ENCODE data around the gene MAML3.

The MAML3 gene

GRCh38 chr4:139809757-139810140 is 344.2 kb downstream of the MAML3 start:
- H3K27me3 ChIP-seq (replicated peaks in 2 of 5; ENCODE audit: control insufficient read depth in 4 of 5, insufficient read depth in 5 of 5, low read length in 4 of 5) = no peaks in the 10 kb centered on the region
- peaks cover 6 to 39% (median 29%) of the 10 kb centered on the region in 4 experiments for H3K4me1 ChIP-seq (ENCODE audit: control extremely low read depth in 1 of 4, control insufficient read depth in 4 of 4, insufficient read depth in 4 of 4, low read length in 3 of 4)
- POLR2A ChIA-PET = interaction anchor here (0.6 kb wide), 1 partner anchor 125 kb away, joined by 11 read pairs; no protein-coding TSS in a partner anchor
- no CpG with 5 or more reads among the region's 3 CpGs for WGBS (ENCODE audit: insufficient coverage)
- H3K4me3 ChIP-seq (ENCODE audit: control insufficient read depth in 1 of 7, extremely low read depth in 1 of 7, insufficient read depth in 4 of 7, low read depth in 2 of 7, low read length in 6 of 7) = peak overlapping the region in 1 of 7 experiments; percentile 63
- DNase-seq = peak in 2 of 3 donors; percentile 69 to 82
- peaks cover 0 to 9% (median 4%) of the 10 kb centered on the region in 5 experiments for H3K9me3 ChIP-seq (ENCODE audit: control extremely low read depth in 1 of 5, control insufficient read depth in 4 of 5, insufficient read depth in 2 of 5, low read depth in 1 of 5, low read length in 4 of 5)
- H3K36me3 ChIP-seq (ENCODE audit: control insufficient read depth in 4 of 4, insufficient read depth in 4 of 4, low read length in 3 of 4) = peaks cover 0 to 6% (median 0%) of the 10 kb centered on the region in 4 experiments
- peak overlapping the region in 1 of 2 experiments; percentile 27 for H3K27ac ChIP-seq (ENCODE audit: insufficient read depth in 1 of 2, low read depth in 1 of 2, low read length in 2 of 2, poor library complexity in 1 of 2, severe bottlenecking in 2 of 2)
- CTCF ChIA-PET = interaction anchor here (0.7 to 2.4 kb wide), 5 partner anchors 18 to 148 kb away, joined by 3 to 5 read pairs (median 3); no protein-coding TSS in a partner anchor

GRCh38 chr4:139808808-139809756 is 344.9 kb downstream of the MAML3 start:
- ChIA-PET POLR2A (interaction anchor here (0.6 kb wide), 1 partner anchor 141 kb away, joined by 3 read pairs; no protein-coding TSS in a partner anchor), CTCF (interaction anchor here (0.7 to 2.5 kb wide), 13 partner anchors 9 to 443 kb away, joined by 3 to 8 read pairs (median 3); no protein-coding TSS in a partner anchor)
- WGBS (ENCODE audit: insufficient coverage) = 5% methylated on average over 7 of the region's 11 CpGs
- Histone ChIP-seq H3K36me3 (ENCODE audit: control insufficient read depth in 4 of 4, insufficient read depth in 4 of 4, low read length in 3 of 4) (peaks cover 0 to 6% (median 0%) of the 10 kb centered on the region in 4 experiments), H3K9me3 (ENCODE audit: control extremely low read depth in 1 of 5, control insufficient read depth in 4 of 5, insufficient read depth in 2 of 5, low read depth in 1 of 5, low read length in 4 of 5) (peaks cover 0 to 9% (median 4%) of the 10 kb centered on the region in 5 experiments), H3K4me1 (ENCODE audit: control extremely low read depth in 1 of 4, control insufficient read depth in 4 of 4, insufficient read depth in 4 of 4, low read length in 3 of 4) (peaks cover 6 to 32% (median 25%) of the 10 kb centered on the region in 4 experiments), H3K27ac (ENCODE audit: insufficient read depth in 1 of 2, low read depth in 1 of 2, low read length in 2 of 2, poor library complexity in 1 of 2, severe bottlenecking in 2 of 2) (peak overlapping the region in 1 of 2 experiments; percentile 27), H3K4me3 (ENCODE audit: control insufficient read depth in 1 of 7, extremely low read depth in 1 of 7, insufficient read depth in 4 of 7, low read depth in 2 of 7, low read length in 6 of 7) (peak overlapping the region in 5 of 7 experiments; percentile 3 to 63 (median 22)), H3K27me3 (replicated peaks in 2 of 5; ENCODE audit: control insufficient read depth in 4 of 5, insufficient read depth in 5 of 5, low read length in 4 of 5) (no peaks in the 10 kb centered on the region)
- DNase-seq = peak in 2 of 3 donors; percentile 77 to 87

GRCh38 chr4:139808381-139808807 is 345.6 kb downstream of the MAML3 start:
- WGBS (ENCODE audit: insufficient coverage) = no CpG with 5 or more reads among the region's 4 CpGs
- H3K27me3 ChIP-seq (replicated peaks in 2 of 5; ENCODE audit: control insufficient read depth in 4 of 5, insufficient read depth in 5 of 5, low read length in 4 of 5) = no peaks in the 10 kb centered on the region
- peak; percentile 43 to 92 (median 91) for DNase-seq
- POLR2A ChIA-PET = interaction anchor here (0.6 kb wide), 1 partner anchor 141 kb away, joined by 3 read pairs; no protein-coding TSS in a partner anchor
- peak overlapping the region in 4 of 7 experiments; percentile 19 to 63 (median 32) for H3K4me3 ChIP-seq (ENCODE audit: control insufficient read depth in 1 of 7, extremely low read depth in 1 of 7, insufficient read depth in 4 of 7, low read depth in 2 of 7, low read length in 6 of 7)
- H3K27ac ChIP-seq (ENCODE audit: insufficient read depth in 1 of 2, low read depth in 1 of 2, low read length in 2 of 2, poor library complexity in 1 of 2, severe bottlenecking in 2 of 2) = peak overlapping the region in 1 of 2 experiments; percentile 16
- CTCF ChIA-PET = interaction anchor here (0.7 to 2.5 kb wide), 15 partner anchors 9 to 518 kb away, joined by 3 to 8 read pairs (median 4); partner anchors contain the start of gene MAML3
- H3K4me1 ChIP-seq (ENCODE audit: control extremely low read depth in 1 of 4, control insufficient read depth in 4 of 4, insufficient read depth in 4 of 4, low read length in 3 of 4) = peaks cover 6 to 35% (median 27%) of the 10 kb centered on the region in 4 experiments
- H3K9me3 ChIP-seq (ENCODE audit: control extremely low read depth in 1 of 5, control insufficient read depth in 4 of 5, insufficient read depth in 2 of 5, low read depth in 1 of 5, low read length in 4 of 5) = peaks cover 0 to 9% (median 4%) of the 10 kb centered on the region in 5 experiments
- peaks cover 0 to 6% (median 0%) of the 10 kb centered on the region in 4 experiments for H3K36me3 ChIP-seq (ENCODE audit: control insufficient read depth in 4 of 4, insufficient read depth in 4 of 4, low read length in 3 of 4)

GRCh38 chr4:139807483-139807882 is 346.5 kb downstream of the MAML3 start:
- ChIA-PET POLR2A (no interaction called here), CTCF (interaction anchor here (0.9 to 2.5 kb wide), 16 partner anchors 8 to 519 kb away, joined by 3 to 8 read pairs (median 4); partner anchors contain the start of gene MAML3)
- Histone ChIP-seq H3K36me3 (ENCODE audit: control insufficient read depth in 4 of 4, insufficient read depth in 4 of 4, low read length in 3 of 4) (peaks cover 0 to 6% (median 0%) of the 10 kb centered on the region in 4 experiments), H3K4me1 (ENCODE audit: control extremely low read depth in 1 of 4, control insufficient read depth in 4 of 4, insufficient read depth in 4 of 4, low read length in 3 of 4) (peaks cover 6 to 40% (median 29%) of the 10 kb centered on the region in 4 experiments), H3K4me3 (ENCODE audit: control insufficient read depth in 1 of 7, extremely low read depth in 1 of 7, insufficient read depth in 4 of 7, low read depth in 2 of 7, low read length in 6 of 7) (no peak overlapping the region), H3K27me3 (replicated peaks in 2 of 5; ENCODE audit: control insufficient read depth in 4 of 5, insufficient read depth in 5 of 5, low read length in 4 of 5) (no peaks in the 10 kb centered on the region), H3K27ac (ENCODE audit: insufficient read depth in 1 of 2, low read depth in 1 of 2, low read length in 2 of 2, poor library complexity in 1 of 2, severe bottlenecking in 2 of 2) (no peak overlapping the region), H3K9me3 (ENCODE audit: control extremely low read depth in 1 of 5, control insufficient read depth in 4 of 5, insufficient read depth in 2 of 5, low read depth in 1 of 5, low read length in 4 of 5) (peaks cover 0 to 9% (median 4%) of the 10 kb centered on the region in 5 experiments)
- DNase-seq = no peak
- 100% methylated on average over 4 of the region's 4 CpGs for WGBS (ENCODE audit: insufficient coverage)

- CTCF ChIA-PET = interaction anchor here (0.8 to 2.5 kb wide), 11 partner anchors 7 to 351 kb away, joined by 3 to 8 read pairs (median 4); partner anchors contain the start of gene MAML3
- Histone ChIP-seq H3K27me3 (replicated peaks in 2 of 5; ENCODE audit: control insufficient read depth in 4 of 5, insufficient read depth in 5 of 5, low read length in 4 of 5) (no peaks in the 10 kb centered on the region), H3K4me3 (ENCODE audit: control insufficient read depth in 1 of 7, extremely low read depth in 1 of 7, insufficient read depth in 4 of 7, low read depth in 2 of 7, low read length in 6 of 7) (no peak overlapping the region), H3K9me3 (ENCODE audit: control extremely low read depth in 1 of 5, control insufficient read depth in 4 of 5, insufficient read depth in 2 of 5, low read depth in 1 of 5, low read length in 4 of 5) (peaks cover 0 to 9% (median 4%) of the 10 kb centered on the region in 5 experiments), H3K27ac (ENCODE audit: insufficient read depth in 1 of 2, low read depth in 1 of 2, low read length in 2 of 2, poor library complexity in 1 of 2, severe bottlenecking in 2 of 2) (no peak overlapping the region), H3K36me3 (ENCODE audit: control insufficient read depth in 4 of 4, insufficient read depth in 4 of 4, low read length in 3 of 4) (peaks cover 0 to 6% (median 0%) of the 10 kb centered on the region in 4 experiments), H3K4me1 (ENCODE audit: control extremely low read depth in 1 of 4, control insufficient read depth in 4 of 4, insufficient read depth in 4 of 4, low read length in 3 of 4) (peaks cover 6 to 40% (median 29%) of the 10 kb centered on the region in 4 experiments)
- DNase-seq = peak in 2 of 3 donors; percentile 56 to 68
- 57% methylated on average over 1 of the region's 4 CpGs for WGBS (ENCODE audit: insufficient coverage)
- POLR2A ChIA-PET = interaction anchor here (0.7 kb wide), 1 partner anchor 77 kb away, joined by 3 read pairs; no protein-coding TSS in a partner anchor
Measured at GRCh38 chr4:139806929-139807328, 347.1 kb downstream of the MAML3 start.

- Histone ChIP-seq H3K27ac (ENCODE audit: insufficient read depth in 1 of 2, low read depth in 1 of 2, low read length in 2 of 2, poor library complexity in 1 of 2, severe bottlenecking in 2 of 2) (no peak overlapping the region), H3K4me1 (ENCODE audit: control extremely low read depth in 1 of 4, control insufficient read depth in 4 of 4, insufficient read depth in 4 of 4, low read length in 3 of 4) (peaks cover 6 to 33% (median 19%) of the 10 kb centered on the region in 4 experiments), H3K27me3 (replicated peaks in 2 of 5; ENCODE audit: control insufficient read depth in 4 of 5, insufficient read depth in 5 of 5, low read length in 4 of 5) (no peaks in the 10 kb centered on the region), H3K9me3 (ENCODE audit: control extremely low read depth in 1 of 5, control insufficient read depth in 4 of 5, insufficient read depth in 2 of 5, low read depth in 1 of 5, low read length in 4 of 5) (no peaks in the 10 kb centered on the region), H3K4me3 (ENCODE audit: control insufficient read depth in 1 of 7, extremely low read depth in 1 of 7, insufficient read depth in 4 of 7, low read depth in 2 of 7, low read length in 6 of 7) (no peak overlapping the region), H3K36me3 (ENCODE audit: control insufficient read depth in 4 of 4, insufficient read depth in 4 of 4, low read length in 3 of 4) (no peaks in the 10 kb centered on the region)
- CTCF ChIA-PET = no interaction called here
- DNase-seq = peak in 2 of 3 donors; percentile 46 to 60
- POLR2A ChIA-PET = no interaction called here
- WGBS (ENCODE audit: insufficient coverage) = no CpG with 5 or more reads among the region's 2 CpGs
Measured at GRCh38 chr4:139802931-139803330, 351.1 kb downstream of the MAML3 start.
